A673 (cell line): ENCODE data around the gene TMC4. TPM values are rescaled to one million over a fixed set of nuclear protein-coding genes. Genes with fewer than 3 reads are reported as not detected.

ENCODE experiments used
- BruUV-seq: library from RNA; stranded (reverse); fragments of 400-500 nt; replicated peaks from 2 replicates; lab custom pipeline; 2021; lab: Mats Ljungman, UMichigan
- CTCF ChIA-PET: fragments of 300-600 bp; sonication (Branson Sonifier 250); formaldehyde crosslinking; loops from one replicate; lab custom pipeline; 2022; ENCODE audit warnings: antibody characterized with exemption; lab: Charles Lee
- POLR2A ChIA-PET: fragments of 300-600 bp; sonication (Branson Sonifier 250); formaldehyde crosslinking; loops from one replicate; lab custom pipeline; 2022; ENCODE audit warnings: antibody characterized with exemption; ENCODE audit not compliant: low non-redundant PET; lab: Charles Lee
- DNase-seq: peaks from one replicate; pipeline ENCODE4 v3.0.0-alpha.2; 2015; ENCODE audit warnings: low spot score
- H3K27ac ChIP-seq: fragments of 200-600 bp; sonication (generic); 2 replicates; pipeline ENCODE4 v1.5.1; 2016; ENCODE audit warnings: mixed run types, low read depth, mild to moderate bottlenecking, mixed read lengths, antibody characterized with exemption, low read length; ENCODE audit not compliant: poor library complexity, severe bottlenecking
- H3K27me3 ChIP-seq: fragments of 200-600 bp; sonication (generic); replicated peaks from 2 replicates; pipeline ENCODE4 v1.6.1; 2017; ENCODE audit warnings: mixed run types, low read depth, mild to moderate bottlenecking, mixed read lengths, antibody characterized with exemption, low read length; ENCODE audit not compliant: insufficient read depth, poor library complexity
- H3K36me3 ChIP-seq: fragments of 200-600 bp; sonication (generic); 2 replicates; pipeline ENCODE4 v1.6.1; 2016; ENCODE audit warnings: mixed run types, mild to moderate bottlenecking, mixed read lengths, antibody characterized with exemption, low read length; ENCODE audit not compliant: insufficient read depth, poor library complexity, severe bottlenecking
- H3K4me1 ChIP-seq: fragments of 200-600 bp; sonication (generic); 2 replicates; pipeline ENCODE4 v1.6.1; 2017; ENCODE audit warnings: mixed run types, mild to moderate bottlenecking, mixed read lengths, antibody characterized with exemption, low read length; ENCODE audit not compliant: insufficient read depth, poor library complexity, severe bottlenecking
- H3K4me3 ChIP-seq: fragments of 200-600 bp; sonication (generic); 2 replicates; pipeline ENCODE4 v1.5.1; 2016; ENCODE audit warnings: low read depth, mixed run types, mild to moderate bottlenecking, mixed read lengths, low read length; ENCODE audit not compliant: poor library complexity, severe bottlenecking
- H3K9me3 ChIP-seq: fragments of 200-600 bp; sonication (generic); 2 replicates; pipeline ENCODE4 v1.6.1; 2016; ENCODE audit warnings: mixed run types, low read depth, mild to moderate bottlenecking, mixed read lengths, antibody characterized with exemption, low read length; ENCODE audit not compliant: poor library complexity, severe bottlenecking
- EZH2 ChIP-seq: fragments of 200-600 bp; sonication (generic); IDR thresholded peaks from 2 replicates; pipeline ENCODE4 v1.6.1; 2017; ENCODE audit warnings: borderline replicate concordance, low read depth, mild to moderate bottlenecking, mixed read lengths, antibody characterized with exemption, low read length; ENCODE audit not compliant: poor library complexity, severe bottlenecking
- intact Hi-C: fragments of 100-400 bp; cut with micrococcal nuclease; formaldehyde crosslinking; loops from one replicate; pipeline ENCODE4 v1.10.0; 2022; ENCODE audit not compliant: unreplicated experiment
- total RNA-seq: library from RNA; stranded (reverse); gene quantifications from 2 replicates; pipeline ENCODE4 v1.2.3, GENCODE V29; 2021
- TF ChIP-seq, protein P1 (sequence below): fragments of 300-800, 200-600 bp; sonication (generic); conservative IDR thresholded peaks from 2 replicates; pipeline ENCODE4 v1.5.1; 2017; ENCODE audit warnings: low read depth, mild to moderate bottlenecking, antibody characterized with exemption, low read length, moderate library complexity, mixed read lengths

Gene TMC4
- total RNA-seq, 1 experiment from 2014 or later: 0.58 TPM

DNA sequence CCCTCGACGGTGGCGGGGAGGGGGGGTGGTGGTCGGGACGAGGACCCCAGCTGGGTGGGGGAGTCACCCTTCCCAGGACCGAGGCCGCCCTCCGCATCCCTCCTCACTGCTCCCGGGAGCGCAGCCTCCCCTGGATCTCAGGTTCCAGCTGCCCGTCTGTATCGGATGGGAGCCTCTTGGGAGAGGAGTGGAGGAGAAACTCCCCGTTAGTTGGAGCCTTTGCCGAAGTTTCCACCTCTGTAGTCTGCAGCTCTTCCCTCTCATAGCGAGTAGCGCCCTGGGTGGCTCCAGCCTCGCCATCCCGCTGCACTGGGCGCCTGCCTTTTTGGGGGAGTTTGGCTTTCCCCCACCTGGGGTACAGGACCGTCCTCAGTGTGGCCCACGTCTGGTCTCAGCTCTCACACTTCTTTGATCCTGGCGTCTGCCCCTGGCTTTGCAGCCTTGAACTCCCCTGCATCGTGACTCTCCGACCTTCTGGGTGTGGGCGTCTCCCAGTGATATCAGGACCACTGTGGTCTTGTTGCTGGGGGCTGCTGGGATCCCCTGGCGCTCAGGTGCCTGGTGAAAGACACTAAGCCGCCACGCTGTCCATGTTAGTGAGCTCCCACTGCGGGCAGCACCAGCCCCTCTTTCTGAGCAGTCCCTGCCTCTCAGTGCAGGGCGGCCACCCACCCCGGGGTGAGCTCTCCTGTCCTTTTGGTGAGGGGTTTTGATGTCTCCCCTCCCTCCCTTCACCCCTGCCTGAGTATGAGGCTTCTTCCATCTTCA is 34.3 kb downstream of the TMC4 start:
- Histone ChIP-seq H3K4me1 (peaks cover 12% of the 10 kb centered on the region), H3K9me3 (no peaks in the 10 kb centered on the region), H3K36me3 (peaks cover 37% of the 10 kb centered on the region), H3K27ac (peak overlapping the region; percentile 99), H3K27me3 (no peaks in the 10 kb centered on the region), H3K4me3 (peak overlapping the region; percentile 99)
- TF ChIP-seq, protein P1, sequence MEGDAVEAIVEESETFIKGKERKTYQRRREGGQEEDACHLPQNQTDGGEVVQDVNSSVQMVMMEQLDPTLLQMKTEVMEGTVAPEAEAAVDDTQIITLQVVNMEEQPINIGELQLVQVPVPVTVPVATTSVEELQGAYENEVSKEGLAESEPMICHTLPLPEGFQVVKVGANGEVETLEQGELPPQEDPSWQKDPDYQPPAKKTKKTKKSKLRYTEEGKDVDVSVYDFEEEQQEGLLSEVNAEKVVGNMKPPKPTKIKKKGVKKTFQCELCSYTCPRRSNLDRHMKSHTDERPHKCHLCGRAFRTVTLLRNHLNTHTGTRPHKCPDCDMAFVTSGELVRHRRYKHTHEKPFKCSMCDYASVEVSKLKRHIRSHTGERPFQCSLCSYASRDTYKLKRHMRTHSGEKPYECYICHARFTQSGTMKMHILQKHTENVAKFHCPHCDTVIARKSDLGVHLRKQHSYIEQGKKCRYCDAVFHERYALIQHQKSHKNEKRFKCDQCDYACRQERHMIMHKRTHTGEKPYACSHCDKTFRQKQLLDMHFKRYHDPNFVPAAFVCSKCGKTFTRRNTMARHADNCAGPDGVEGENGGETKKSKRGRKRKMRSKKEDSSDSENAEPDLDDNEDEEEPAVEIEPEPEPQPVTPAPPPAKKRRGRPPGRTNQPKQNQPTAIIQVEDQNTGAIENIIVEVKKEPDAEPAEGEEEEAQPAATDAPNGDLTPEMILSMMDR: no peak
- no peak for TF ChIP-seq EZH2
- no peak for DNase-seq
- no TSS peak for BruUV-seq
- intact Hi-C loops: no loop called here
- POLR2A ChIA-PET: no interaction called here
- CTCF ChIA-PET: no interaction called here

DNA sequence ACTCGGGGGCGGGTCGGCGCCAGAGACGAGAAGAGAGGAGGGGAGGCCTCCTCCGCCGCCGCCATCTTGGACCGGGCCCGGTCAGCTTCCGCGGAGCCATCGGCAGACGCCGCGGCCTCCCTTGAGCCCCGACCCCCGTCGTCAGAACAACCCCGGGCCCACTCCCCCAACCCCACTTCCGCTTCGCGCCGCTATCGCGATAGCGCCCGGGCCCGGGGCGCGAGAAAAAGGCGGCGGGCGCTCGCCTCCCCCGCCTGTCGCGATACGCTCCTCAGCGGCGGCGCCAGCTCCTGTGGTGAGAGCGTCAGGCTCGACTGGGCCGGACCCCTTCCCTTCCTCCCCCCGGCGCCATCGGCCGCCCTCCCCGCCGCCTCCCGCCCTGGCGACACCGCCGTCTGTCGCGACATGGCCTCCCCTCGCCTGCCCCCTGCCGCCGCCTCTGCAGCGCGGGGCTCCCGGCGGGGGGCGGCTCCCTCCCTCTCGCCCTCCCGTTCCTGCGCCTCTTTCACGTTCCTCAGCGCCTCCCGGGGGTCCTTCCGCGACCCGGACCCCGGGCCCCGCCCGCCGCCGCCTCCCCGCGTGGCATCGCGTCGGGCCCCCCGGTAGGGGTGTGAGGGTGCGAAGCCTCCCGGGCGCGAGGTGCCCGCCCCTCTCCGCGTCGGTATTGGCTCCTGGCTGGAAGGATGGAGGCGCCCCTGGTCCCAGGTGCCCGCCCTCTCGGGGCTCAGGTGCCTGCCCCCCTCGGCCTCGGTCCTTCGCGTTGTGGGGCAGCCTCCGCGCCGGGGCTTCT is 35.1 kb downstream of the TMC4 start, which contains the start of gene CNOT3:
Gene CNOT3 (plus strand): TSS at position 64 of the 790 bp plus-strand sequence. CDS start 5,217 bp downstream, outside the sequence.
- H3K36me3 ChIP-seq: peaks cover 29% of the 10 kb centered on the region
- CTCF ChIA-PET: interaction anchor here (1.0 kb wide), 1 partner anchor 128 kb away, joined by 3 read pairs; no protein-coding TSS in a partner anchor

More for the DNA sequence above, 35.1 kb downstream of the TMC4 start, which contains the start of gene CNOT3:
- Histone ChIP-seq H3K4me1 (peaks cover 12% of the 10 kb centered on the region), H3K9me3 (no peaks in the 10 kb centered on the region), H3K27me3 (no peaks in the 10 kb centered on the region), H3K4me3 (peak within 1 kb of the TSS; percentile 99), H3K27ac (peak within 1 kb of the TSS; percentile 99)
- DNase-seq: no peak
- no peak for TF ChIP-seq EZH2
- TF ChIP-seq, protein P1: no peak
- POLR2A ChIA-PET: interaction anchor here (0.6 kb wide), 1 partner anchor 65 kb away, joined by 3 read pairs; no protein-coding TSS in a partner anchor
- intact Hi-C loops: no loop called here
- no TSS peak for BruUV-seq
